ENCODE results near the gene TPP1. TPM values are rescaled to one million over a fixed set of nuclear protein-coding genes. Genes with fewer than 3 reads are reported as not detected.

Gene TPP1
- total and polyA plus RNA-seq, 5 donors, result 52.6 to 98.3 (median 72.2) TPM

- WGBS, result 7% methylated on average over 54 of the region's 56 CpGs
- H3K9me3 ChIP-seq (ENCODE audit: control insufficient read depth, low read length), result no peaks in the 10 kb centered on the region
- ATAC-seq, result peak; percentile 68 to 71
- peak within 1 kb of the TSS; percentile 55 for H3K27ac ChIP-seq (ENCODE audit: low read length)
- peaks cover 2% of the 10 kb centered on the region for H3K4me1 ChIP-seq (ENCODE audit: control insufficient read depth, insufficient read depth, low read length)
- H3K27me3 ChIP-seq (ENCODE audit: control insufficient read depth, insufficient read depth), result no peaks in the 10 kb centered on the region
- peak; percentile 59 to 85 (median 81) for DNase-seq
- H3K4me3 ChIP-seq (ENCODE audit: low read length), result peak within 1 kb of the TSS; percentile 71
- intact Hi-C loops (cut with DNase I), result no loop called here
Observed at GRCh38 chr11:6655790-6656583, 36.8 kb upstream of the TPP1 start, which contains the start of gene DCHS1. TSS of gene DCHS1 (minus strand) at chr11:6655809. CDS start at chr11:6641613, 14,196 bp downstream.

- Histone ChIP-seq H3K4me1 (ENCODE audit: control insufficient read depth, insufficient read depth, low read length) (peaks cover 3% of the 10 kb centered on the region), H3K27ac (ENCODE audit: low read length) (peak overlapping the region; percentile 55), H3K27me3 (ENCODE audit: control insufficient read depth, insufficient read depth) (no peaks in the 10 kb centered on the region), H3K4me3 (ENCODE audit: low read length) (peak overlapping the region; percentile 71), H3K9me3 (ENCODE audit: control insufficient read depth, low read length) (no peaks in the 10 kb centered on the region)
- DNase-seq (peak; percentile 49 to 83 (median 78)), ATAC-seq (peak; percentile 60 to 71)
- WGBS, result 2% methylated on average over 84 of the region's 84 CpGs
- intact Hi-C loops (cut with DNase I), result no loop called here
Observed at GRCh38 chr11:6655020-6655789, 36.0 kb upstream of the TPP1 start.

- Histone ChIP-seq H3K4me3 (ENCODE audit: low read length) (peak overlapping the region; percentile 71), H3K27ac (ENCODE audit: low read length) (peak overlapping the region; percentile 25), H3K27me3 (ENCODE audit: control insufficient read depth, insufficient read depth) (no peaks in the 10 kb centered on the region), H3K9me3 (ENCODE audit: control insufficient read depth, low read length) (no peaks in the 10 kb centered on the region), H3K4me1 (ENCODE audit: control insufficient read depth, insufficient read depth, low read length) (peaks cover 3% of the 10 kb centered on the region)
- intact Hi-C loops (cut with DNase I), result no loop called here
- WGBS, result 24% methylated on average over 9 of the region's 9 CpGs
- peak; percentile 55 to 69 for ATAC-seq
- peak; percentile 64 to 85 (median 85) for DNase-seq
Observed at GRCh38 chr11:6654281-6655019, 35.2 kb upstream of the TPP1 start.

- no peak overlapping the region for H3K27ac ChIP-seq (ENCODE audit: low read length)
- WGBS, result 89% methylated on average over 2 of the region's 2 CpGs
- peaks cover 3% of the 10 kb centered on the region for H3K4me1 ChIP-seq (ENCODE audit: control insufficient read depth, insufficient read depth, low read length)
- ATAC-seq (no peak), DNase-seq (no peak)
- no peaks in the 10 kb centered on the region for H3K9me3 ChIP-seq (ENCODE audit: control insufficient read depth, low read length)
- no peaks in the 10 kb centered on the region for H3K27me3 ChIP-seq (ENCODE audit: control insufficient read depth, insufficient read depth)
- intact Hi-C loops (cut with DNase I), result no loop called here
- no peak overlapping the region for H3K4me3 ChIP-seq (ENCODE audit: low read length)
Observed at GRCh38 chr11:6653656-6654055, 34.4 kb upstream of the TPP1 start.

GRCh38 chr11:6653097-6653496 is 33.9 kb upstream of the TPP1 start:
- Histone ChIP-seq H3K4me3 (ENCODE audit: low read length) (no peak overlapping the region), H3K27ac (ENCODE audit: low read length) (no peak overlapping the region), H3K9me3 (ENCODE audit: control insufficient read depth, low read length) (no peaks in the 10 kb centered on the region), H3K27me3 (ENCODE audit: control insufficient read depth, insufficient read depth) (no peaks in the 10 kb centered on the region), H3K4me1 (ENCODE audit: control insufficient read depth, insufficient read depth, low read length) (peaks cover 3% of the 10 kb centered on the region)
- DNase-seq, result no peak
- ATAC-seq, result no peak
- 94% methylated on average over 1 of the region's 1 CpG for WGBS
- intact Hi-C loops (cut with DNase I), result no loop called here

GRCh38 chr11:6652182-6652581 is 33.0 kb upstream of the TPP1 start:
- Histone ChIP-seq H3K4me1 (ENCODE audit: control insufficient read depth, insufficient read depth, low read length) (peaks cover 4% of the 10 kb centered on the region), H3K27me3 (ENCODE audit: control insufficient read depth, insufficient read depth) (no peaks in the 10 kb centered on the region), H3K9me3 (ENCODE audit: control insufficient read depth, low read length) (no peaks in the 10 kb centered on the region), H3K4me3 (ENCODE audit: low read length) (no peak overlapping the region), H3K27ac (ENCODE audit: low read length) (no peak overlapping the region)
- 52% methylated on average over 3 of the region's 3 CpGs for WGBS
- intact Hi-C loops (cut with DNase I), result no loop called here
- DNase-seq, result no peak
- no peak for ATAC-seq

- H3K4me1 ChIP-seq (ENCODE audit: control insufficient read depth, insufficient read depth, low read length), result peaks cover 13% of the 10 kb centered on the region
Observed at GRCh38 chr11:6650980-6651379, 31.8 kb upstream of the TPP1 start.

GRCh38 chr11:6650104-6650503 is 30.9 kb upstream of the TPP1 start:
- Histone ChIP-seq H3K4me1 (ENCODE audit: control insufficient read depth, insufficient read depth, low read length) (peaks cover 13% of the 10 kb centered on the region), H3K4me3 (ENCODE audit: low read length) (no peak overlapping the region), H3K9me3 (ENCODE audit: control insufficient read depth, low read length) (no peaks in the 10 kb centered on the region), H3K27me3 (ENCODE audit: control insufficient read depth, insufficient read depth) (no peaks in the 10 kb centered on the region), H3K27ac (ENCODE audit: low read length) (no peak overlapping the region)
- intact Hi-C loops (cut with DNase I), result no loop called here
- ATAC-seq, result no peak
- DNase-seq, result no peak

More at GRCh38 chr11:6650980-6651379, 31.8 kb upstream of the TPP1 start:
- intact Hi-C loops (cut with DNase I), result no loop called here
- H3K4me3 ChIP-seq (ENCODE audit: low read length), result no peak overlapping the region
- WGBS, result 48% methylated on average over 6 of the region's 6 CpGs
- ATAC-seq, result no peak
- no peaks in the 10 kb centered on the region for H3K9me3 ChIP-seq (ENCODE audit: control insufficient read depth, low read length)
- DNase-seq, result no peak
- H3K27me3 ChIP-seq (ENCODE audit: control insufficient read depth, insufficient read depth), result no peaks in the 10 kb centered on the region
- no peak overlapping the region for H3K27ac ChIP-seq (ENCODE audit: low read length)

- Histone ChIP-seq H3K27ac (ENCODE audit: low read length) (peak overlapping the region; percentile 7), H3K4me3 (ENCODE audit: low read length) (no peak overlapping the region), H3K27me3 (ENCODE audit: control insufficient read depth, insufficient read depth) (no peaks in the 10 kb centered on the region), H3K9me3 (ENCODE audit: control insufficient read depth, low read length) (no peaks in the 10 kb centered on the region), H3K4me1 (ENCODE audit: control insufficient read depth, insufficient read depth, low read length) (peaks cover 13% of the 10 kb centered on the region)
- DNase-seq, result peak in 1 of 3 donors; percentile 40
- no peak for ATAC-seq
- intact Hi-C loops (cut with DNase I), result no loop called here
- 40% methylated on average over 1 of the region's 1 CpG for WGBS
Observed at GRCh38 chr11:6648501-6648900, 29.3 kb upstream of the TPP1 start.

- DNase-seq (no peak), ATAC-seq (no peak)
- Histone ChIP-seq H3K27me3 (ENCODE audit: control insufficient read depth, insufficient read depth) (no peaks in the 10 kb centered on the region), H3K9me3 (ENCODE audit: control insufficient read depth, low read length) (no peaks in the 10 kb centered on the region), H3K4me1 (ENCODE audit: control insufficient read depth, insufficient read depth, low read length) (peaks cover 13% of the 10 kb centered on the region), H3K4me3 (ENCODE audit: low read length) (no peak overlapping the region), H3K27ac (ENCODE audit: low read length) (peak overlapping the region; percentile 39)
- intact Hi-C loops (cut with DNase I), result no loop called here
- 91% methylated on average over 2 of the region's 2 CpGs for WGBS
Observed at GRCh38 chr11:6647836-6648235, 28.6 kb upstream of the TPP1 start.

Data from right cardiac atrium (tissue), 5 donors.